OCI-M2 (cell line): ENCODE measurements around the gene ALDH6A1.
"Not testable (repeated sequence)": the region's sequence is repeated elsewhere in the genome, so short reads cannot be mapped to it uniquely, and the experiment has no call there.

Experiments used
- DNase-seq: peaks from one replicate; lab custom pipeline; 2025; ENCODE audit not compliant: unreplicated experiment; lab: John Stamatoyannopoulos, UW

The ALDH6A1 gene

GRCh38 chr14:74084277-74085046 lies at the start of gene ALDH6A1, which contains the start of gene LIN52:
ALDH6A1 (minus strand) TSS chr14:74084453; CDS start chr14:74084394, 59 bp downstream.
LIN52 (plus strand) TSS chr14:74084956; CDS start chr14:74084975, 19 bp downstream.
- DNase-seq = peak; percentile 99

GRCh38 chr14:74127634-74128033 lies 43.4 kb upstream of the ALDH6A1 start:
- no peak for DNase-seq

GRCh38 chr14:74126315-74127013 lies 42.2 kb upstream of the ALDH6A1 start:
- DNase-seq = no peak

GRCh38 chr14:74125487-74125886 lies 41.2 kb upstream of the ALDH6A1 start:
- DNase-seq = not testable (repeated sequence)

- peak; percentile 2 for DNase-seq
Measured at GRCh38 chr14:74111395-74112216, 27.4 kb upstream of the ALDH6A1 start.

- no peak for DNase-seq
Measured at GRCh38 chr14:74109369-74109768, 25.1 kb upstream of the ALDH6A1 start.

- no peak for DNase-seq
Measured at GRCh38 chr14:74105381-74105780, 21.1 kb upstream of the ALDH6A1 start.

DNA sequence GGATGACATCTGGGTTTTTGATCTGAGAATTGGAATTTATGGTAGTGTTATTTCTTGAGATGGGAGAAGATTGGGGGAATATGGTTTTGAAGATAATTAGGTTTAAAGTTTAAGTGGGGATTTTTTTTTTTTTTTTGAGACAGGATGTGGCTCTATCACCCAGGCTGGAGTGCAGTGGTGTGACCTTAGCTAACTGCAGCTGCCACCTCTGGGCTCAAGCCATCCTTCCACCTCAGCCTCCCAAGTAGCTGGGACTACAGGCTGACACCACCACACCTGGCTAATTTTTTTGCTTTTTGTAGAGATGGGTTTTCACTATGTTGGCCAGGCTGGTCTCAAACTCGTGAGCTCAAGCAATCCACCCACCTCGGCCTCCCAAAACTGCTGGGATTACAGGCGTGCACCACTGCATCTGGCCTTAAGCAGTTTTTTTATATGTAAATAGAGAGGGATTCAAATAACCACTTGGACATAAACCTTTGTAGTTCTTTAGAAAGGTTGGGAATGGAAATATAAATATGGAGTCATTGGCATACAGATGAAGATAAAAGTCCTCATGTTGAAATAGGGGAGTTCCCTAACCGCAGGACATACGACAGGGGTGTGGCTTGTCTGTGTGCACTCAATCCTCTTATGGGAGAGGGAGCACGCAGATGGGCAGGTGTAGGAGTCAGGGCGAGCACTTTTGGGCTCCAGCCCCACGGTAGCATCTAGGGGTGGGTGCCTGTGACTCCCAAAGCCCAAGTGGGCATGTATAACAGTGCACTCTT lies 5.2 kb upstream of the ALDH6A1 start:
- DNase-seq = no peak

DNA sequence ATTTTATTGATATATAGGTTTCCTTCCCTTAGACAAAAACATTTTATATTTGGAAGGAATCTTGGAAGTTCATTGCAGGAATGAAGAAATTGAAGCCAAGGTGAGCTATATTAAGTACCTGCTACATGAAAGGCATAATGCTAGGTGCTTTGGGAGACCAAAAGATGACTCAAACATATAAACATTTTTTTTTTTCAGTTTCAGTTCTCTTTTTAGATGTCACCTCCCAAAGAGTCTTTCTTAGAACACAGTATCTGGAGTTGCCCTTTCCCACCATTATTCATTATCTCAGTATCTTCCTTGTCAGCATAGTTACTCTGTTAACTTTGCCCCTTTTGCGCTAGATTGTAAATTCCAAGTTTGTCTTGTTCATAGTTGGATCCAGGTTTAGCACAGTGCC lies 1.6 kb upstream of the ALDH6A1 start:
- DNase-seq = no peak

DNA sequence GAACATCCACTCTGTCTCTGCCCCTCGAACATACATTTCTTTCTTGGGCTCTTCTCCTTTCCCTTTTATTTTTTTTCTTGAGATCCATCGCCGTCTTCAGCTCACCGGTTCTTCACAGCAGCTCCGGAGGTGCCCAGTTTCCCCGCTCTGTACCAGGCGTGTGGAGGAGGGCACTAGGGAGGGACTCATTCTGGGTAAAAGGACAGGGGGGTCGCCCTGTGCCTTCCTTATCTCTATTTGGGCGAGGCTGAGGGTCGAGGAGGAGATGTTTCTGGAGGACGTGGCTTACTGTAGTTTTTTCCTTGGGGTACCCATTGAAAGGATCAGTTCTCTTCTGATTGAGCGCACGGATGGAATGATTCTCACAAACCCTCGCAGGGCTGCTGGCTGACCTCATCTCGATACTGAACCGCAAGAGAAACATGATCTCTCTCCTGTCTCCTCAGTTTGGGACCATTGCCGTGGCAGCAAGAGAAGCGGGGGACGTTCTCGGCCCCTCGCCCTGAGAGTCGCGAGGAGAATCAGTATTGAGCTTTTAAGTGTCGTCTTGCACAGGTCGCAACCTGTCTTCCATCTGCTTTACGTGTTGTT lies 889 bp upstream of the ALDH6A1 start:
- no peak for DNase-seq

- no peak for DNase-seq
Measured at GRCh38 chr14:74083784-74084276, 423 bp downstream of the ALDH6A1 start.

DNA sequence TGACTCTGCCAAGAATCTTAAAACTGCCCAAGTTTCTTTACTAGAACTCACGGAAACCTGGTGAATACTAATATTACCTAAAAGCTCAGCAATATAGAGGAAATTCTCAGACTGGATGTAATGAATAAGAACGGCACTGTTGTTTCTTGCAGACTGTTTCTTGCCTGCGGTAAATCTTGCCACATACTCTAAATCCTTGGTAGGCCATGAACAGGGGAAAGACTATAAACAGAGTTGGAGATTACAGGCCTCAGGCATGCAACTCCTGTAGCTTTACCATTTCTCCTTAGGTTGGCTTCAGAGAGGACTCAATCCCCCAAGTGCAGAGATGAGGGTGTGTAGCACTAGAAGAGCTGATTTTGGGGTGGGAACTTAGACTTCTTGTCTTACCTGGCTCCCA lies 1.1 kb downstream of the ALDH6A1 start:
- no peak for DNase-seq

- DNase-seq = no peak
Measured at GRCh38 chr14:74081491-74081890, 2.8 kb downstream of the ALDH6A1 start.

GRCh38 chr14:74080820-74081460 lies 3.3 kb downstream of the ALDH6A1 start:
- DNase-seq = no peak

DNA sequence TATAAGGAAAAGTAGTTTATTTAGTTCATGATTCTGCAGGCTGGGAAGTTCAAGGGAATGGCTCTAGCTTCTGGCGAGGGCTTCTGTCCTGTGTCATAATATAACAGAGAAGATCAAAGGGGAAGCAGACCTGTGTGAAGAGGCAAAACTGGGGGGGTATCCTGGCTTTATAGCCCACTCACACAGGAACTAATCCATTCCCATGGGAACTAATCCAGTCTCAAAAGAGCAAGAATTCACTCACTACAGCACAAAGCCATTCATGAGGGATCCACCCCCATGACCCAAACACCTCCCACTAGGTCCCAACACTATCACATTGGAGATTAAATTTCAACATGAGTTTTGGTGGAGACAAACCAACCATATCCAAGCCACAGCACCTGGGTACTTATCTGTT lies 6.9 kb downstream of the ALDH6A1 start:
- DNase-seq = no peak

DNA sequence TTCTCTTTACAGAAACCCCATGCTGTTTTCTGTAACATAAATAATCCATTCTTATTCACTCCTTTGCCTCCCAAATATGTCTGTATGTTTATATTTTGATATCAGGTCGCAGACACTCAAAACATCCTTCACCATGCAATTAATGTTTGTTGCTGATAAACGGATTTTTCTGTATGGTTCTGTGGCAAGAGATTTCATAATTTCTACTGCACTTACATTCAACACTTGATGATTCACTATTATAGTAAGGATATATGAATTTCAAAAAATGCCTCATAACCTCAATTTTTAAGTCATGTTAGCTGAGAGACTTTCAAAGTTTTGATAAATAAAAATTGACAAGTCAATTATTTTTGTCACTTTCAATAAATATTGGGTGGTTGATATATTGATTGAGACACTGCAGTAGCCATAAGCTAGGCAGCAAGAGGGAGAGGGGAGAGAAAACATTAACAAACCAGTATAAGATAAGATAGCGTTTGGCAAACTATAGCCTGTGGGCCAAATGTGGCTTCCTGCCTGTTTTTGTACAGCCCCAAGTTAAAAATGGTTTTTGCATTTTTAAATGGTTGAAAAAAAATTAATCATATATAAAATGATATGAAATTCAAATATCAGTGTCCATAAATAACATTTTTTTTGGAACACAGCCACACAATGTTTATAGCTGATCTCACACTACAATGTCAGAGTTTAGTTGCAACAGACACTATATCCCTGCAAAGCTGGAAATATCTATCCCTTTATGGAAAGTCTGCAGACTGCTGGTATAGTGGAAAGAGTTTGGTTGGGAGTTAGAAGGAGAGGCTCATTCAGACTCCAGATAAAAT lies 18.3 kb downstream of the ALDH6A1 start:
- DNase-seq = no peak

DNA sequence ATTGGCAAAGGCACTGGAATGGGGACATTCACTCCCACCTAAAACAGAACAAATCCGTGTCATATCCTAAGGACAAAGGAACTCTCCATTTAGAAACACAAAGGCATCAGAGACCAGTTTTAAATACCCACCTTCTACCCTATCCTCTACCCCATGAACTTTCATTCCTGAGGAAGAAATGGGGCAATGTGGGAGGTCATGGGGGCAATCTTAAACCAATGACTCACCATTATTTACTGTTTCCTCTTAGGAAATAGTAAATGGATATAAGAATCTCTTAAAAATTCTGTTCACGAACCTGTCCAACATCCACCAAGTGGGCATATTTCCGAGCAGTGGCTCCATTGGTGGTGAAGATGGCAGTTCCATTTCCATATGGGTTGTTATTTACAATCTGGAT lies 19.4 kb downstream of the ALDH6A1 start:
- no peak for DNase-seq

DNA sequence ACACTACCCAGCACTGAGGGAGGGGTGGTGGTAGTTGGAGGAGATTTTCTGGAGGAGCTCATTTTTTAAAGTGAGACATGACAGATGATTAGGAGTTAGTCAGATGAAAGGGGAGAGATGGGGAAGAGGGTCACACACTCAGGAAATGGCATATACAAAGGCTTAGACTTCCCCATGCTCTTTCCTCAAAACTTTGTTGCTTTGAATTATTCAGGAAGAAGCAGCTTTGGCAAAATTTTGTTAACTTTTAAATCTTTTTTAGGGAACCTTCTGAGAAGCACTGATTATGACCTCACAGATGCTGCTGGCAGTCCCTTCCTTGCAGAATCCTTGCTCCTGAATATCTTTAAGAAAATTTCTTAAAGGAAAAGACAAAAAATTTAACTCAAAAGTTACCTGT lies 19.8 kb downstream of the ALDH6A1 start:
- no peak for DNase-seq

DNA sequence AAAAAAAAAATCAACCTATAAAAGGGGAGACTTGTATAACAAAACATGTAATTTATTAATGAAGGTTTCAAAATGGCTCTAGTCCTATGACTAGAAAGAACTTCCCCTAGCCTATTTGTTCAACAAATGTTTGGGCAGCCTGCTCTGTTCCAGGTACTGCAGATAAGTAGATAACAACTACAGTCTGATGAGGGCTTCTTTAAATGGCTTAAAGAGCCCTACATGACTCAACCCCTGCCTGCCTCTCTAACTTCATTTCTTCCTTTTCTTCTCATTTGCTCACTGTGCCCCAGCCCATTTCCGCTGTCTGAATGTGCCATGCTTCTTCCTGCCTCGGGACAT lies 21.5 kb downstream of the ALDH6A1 start:
- no peak for DNase-seq
